HepG2 (cell line): ENCODE measurements around the gene KLC4. TPM values are rescaled to one million over a fixed set of nuclear protein-coding genes. Genes with fewer than 3 reads are reported as not detected.

Experiments
- GPBP1L1 ChIP-seq: sonication (generic); formaldehyde crosslinking; IDR thresholded peaks from 2 replicates; pipeline ENCODE4 v1.5.0; 2020; ENCODE audit warnings: mild to moderate bottlenecking, missing genetic modification reagents
- KLF13 ChIP-seq: sonication (generic); formaldehyde crosslinking; IDR thresholded peaks from 2 replicates; pipeline ENCODE4 v1.4.0; 2020; ENCODE audit warnings: mild to moderate bottlenecking, missing genetic modification reagents
- MED1 ChIP-seq: sonication (generic); formaldehyde crosslinking; IDR thresholded peaks from 2 replicates; pipeline ENCODE4 v1.4.0; 2020; ENCODE audit warnings: missing genetic modification reagents
- NRL ChIP-seq: sonication (generic); formaldehyde crosslinking; IDR thresholded peaks from 2 replicates; pipeline ENCODE4 v1.5.0; 2020; ENCODE audit warnings: missing genetic modification reagents, mild to moderate bottlenecking, moderate library complexity, borderline replicate concordance
- REPIN1 ChIP-seq: sonication (generic); formaldehyde crosslinking; IDR thresholded peaks from 2 replicates; pipeline ENCODE4 v1.8.0; 2022; ENCODE audit warnings: missing genetic modification reagents, low read depth, mild to moderate bottlenecking, borderline replicate concordance
- ZNF292 ChIP-seq: sonication (generic); formaldehyde crosslinking; IDR thresholded peaks from 2 replicates; pipeline ENCODE4 v1.8.1; 2022; ENCODE audit warnings: mild to moderate bottlenecking, low read depth, missing genetic modification reagents, borderline replicate concordance
- ZNF687 ChIP-seq: sonication (generic); formaldehyde crosslinking; IDR thresholded peaks from 2 replicates; pipeline ENCODE4 v1.5.1; 2020; ENCODE audit warnings: mild to moderate bottlenecking, missing genetic modification reagents, moderate library complexity
- ZNF768 ChIP-seq: sonication (generic); formaldehyde crosslinking; IDR thresholded peaks from 2 replicates; pipeline ENCODE4 v1.4.0; 2020; ENCODE audit warnings: missing genetic modification reagents
- polyA plus RNA-seq, 8 experiments: library from polyadenylated mRNA; depleted of rRNA in 3 of 8; stranded (reverse) in 7 of 8; unstranded in 1 of 8; fragments of >200 nt; fragmentation: Illumina TruSeq in 4 of 8; extraction: Trizol in 4 of 8; gene quantifications; 2 replicates each; pipeline versions ENCODE4 v1.2.1 to v1.2.3, GENCODE V29; 2011 to 2016; ENCODE audit warnings: low read depth in 4 of 8, missing spikeins in 1 of 8, mixed read lengths in 1 of 8; ENCODE audit not compliant: insufficient read depth in 1 of 8
- total RNA-seq, 5 experiments: library from RNA; depleted of rRNA; stranded (reverse); fragments of >200 nt; fragmentation: Illumina TruSeq; extraction: Trizol; gene quantifications; 2 replicates each; pipeline ENCODE4 v1.2.3, GENCODE V29; 2016; ENCODE audit warnings: low read depth in 1 of 5
- TF ChIP-seq, protein P1 (sequence below): sonication (generic); formaldehyde crosslinking; IDR thresholded peaks from 2 replicates; pipeline ENCODE4 v1.5.0; 2020; ENCODE audit warnings: mild to moderate bottlenecking, missing genetic modification reagents, borderline replicate concordance
- TF ChIP-seq, protein P2 (sequence below), 2 experiments: fragments of 450-650 bp in 1 of 2; sonication (generic) in 1 of 2; formaldehyde crosslinking; IDR thresholded peaks; 2 replicates each; pipeline versions ENCODE4 v1.5.0 to v1.8.0; 2020 to 2022; ENCODE audit warnings: mild to moderate bottlenecking in 1 of 2, missing genetic modification reagents in 1 of 2
- TF ChIP-seq, protein P3 (sequence below), 2 experiments: sonication (generic) in 1 of 2; formaldehyde crosslinking in 1 of 2; IDR thresholded peaks; 2 replicates each; pipeline versions ENCODE4 v1.4.0 to v1.6.1; 2016 to 2020; ENCODE audit warnings: borderline replicate concordance in 1 of 2, low read depth in 1 of 2, mild to moderate bottlenecking in 1 of 2, missing genetic modification reagents in 1 of 2

The KLC4 gene
- total and polyA plus RNA-seq, 2 of the 13 experiments (the other 11 are each of a cell fraction or from before 2014, with no cell fraction given): 45.4 to 70.4 TPM

DNA sequence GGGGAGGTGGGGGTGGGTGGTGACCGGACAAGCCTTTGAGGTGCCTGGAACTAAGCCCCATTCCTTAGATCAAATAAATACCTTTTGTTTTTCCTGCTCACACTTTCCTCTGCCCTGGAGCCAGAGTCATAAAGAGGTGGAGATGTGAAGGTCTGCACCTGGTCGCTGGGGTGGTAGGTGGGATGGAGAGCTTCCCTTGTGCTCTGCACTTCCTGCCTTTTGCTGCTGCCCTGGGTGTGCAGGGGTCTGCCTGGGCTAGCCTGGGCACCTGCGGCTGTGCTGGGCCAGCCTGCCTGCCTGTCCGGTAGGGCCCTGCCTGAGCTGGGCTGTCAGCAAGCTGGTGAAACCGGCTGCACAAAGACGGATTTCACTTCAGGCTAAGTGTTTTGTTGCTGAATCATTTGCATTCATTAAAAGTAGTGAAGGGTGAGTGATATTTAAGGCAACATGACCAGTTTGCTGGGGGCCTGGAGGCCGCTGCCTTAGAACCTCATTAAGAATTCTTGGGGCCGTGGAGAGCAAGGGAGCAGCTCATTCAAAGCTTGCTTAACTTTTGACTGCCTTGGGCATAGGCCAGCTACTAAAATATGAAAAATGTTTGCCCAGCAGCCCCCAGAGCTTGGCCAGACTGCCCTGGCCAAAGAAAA, 37.1 kb downstream of the KLC4 start (continued):
- TF ChIP-seq, protein P1, sequence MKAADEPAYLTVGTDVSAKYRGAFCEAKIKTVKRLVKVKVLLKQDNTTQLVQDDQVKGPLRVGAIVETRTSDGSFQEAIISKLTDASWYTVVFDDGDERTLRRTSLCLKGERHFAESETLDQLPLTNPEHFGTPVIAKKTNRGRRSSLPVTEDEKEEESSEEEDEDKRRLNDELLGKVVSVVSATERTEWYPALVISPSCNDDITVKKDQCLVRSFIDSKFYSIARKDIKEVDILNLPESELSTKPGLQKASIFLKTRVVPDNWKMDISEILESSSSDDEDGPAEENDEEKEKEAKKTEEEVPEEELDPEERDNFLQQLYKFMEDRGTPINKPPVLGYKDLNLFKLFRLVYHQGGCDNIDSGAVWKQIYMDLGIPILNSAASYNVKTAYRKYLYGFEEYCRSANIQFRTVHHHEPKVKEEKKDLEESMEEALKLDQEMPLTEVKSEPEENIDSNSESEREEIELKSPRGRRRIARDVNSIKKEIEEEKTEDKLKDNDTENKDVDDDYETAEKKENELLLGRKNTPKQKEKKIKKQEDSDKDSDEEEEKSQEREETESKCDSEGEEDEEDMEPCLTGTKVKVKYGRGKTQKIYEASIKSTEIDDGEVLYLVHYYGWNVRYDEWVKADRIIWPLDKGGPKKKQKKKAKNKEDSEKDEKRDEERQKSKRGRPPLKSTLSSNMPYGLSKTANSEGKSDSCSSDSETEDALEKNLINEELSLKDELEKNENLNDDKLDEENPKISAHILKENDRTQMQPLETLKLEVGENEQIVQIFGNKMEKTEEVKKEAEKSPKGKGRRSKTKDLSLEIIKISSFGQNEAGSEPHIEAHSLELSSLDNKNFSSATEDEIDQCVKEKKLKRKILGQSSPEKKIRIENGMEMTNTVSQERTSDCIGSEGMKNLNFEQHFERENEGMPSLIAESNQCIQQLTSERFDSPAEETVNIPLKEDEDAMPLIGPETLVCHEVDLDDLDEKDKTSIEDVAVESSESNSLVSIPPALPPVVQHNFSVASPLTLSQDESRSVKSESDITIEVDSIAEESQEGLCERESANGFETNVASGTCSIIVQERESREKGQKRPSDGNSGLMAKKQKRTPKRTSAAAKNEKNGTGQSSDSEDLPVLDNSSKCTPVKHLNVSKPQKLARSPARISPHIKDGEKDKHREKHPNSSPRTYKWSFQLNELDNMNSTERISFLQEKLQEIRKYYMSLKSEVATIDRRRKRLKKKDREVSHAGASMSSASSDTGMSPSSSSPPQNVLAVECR (CRISPR knock-in tag): peak; percentile 46; the same call in 1 of the 2 replicates
- TF ChIP-seq, protein P2, sequence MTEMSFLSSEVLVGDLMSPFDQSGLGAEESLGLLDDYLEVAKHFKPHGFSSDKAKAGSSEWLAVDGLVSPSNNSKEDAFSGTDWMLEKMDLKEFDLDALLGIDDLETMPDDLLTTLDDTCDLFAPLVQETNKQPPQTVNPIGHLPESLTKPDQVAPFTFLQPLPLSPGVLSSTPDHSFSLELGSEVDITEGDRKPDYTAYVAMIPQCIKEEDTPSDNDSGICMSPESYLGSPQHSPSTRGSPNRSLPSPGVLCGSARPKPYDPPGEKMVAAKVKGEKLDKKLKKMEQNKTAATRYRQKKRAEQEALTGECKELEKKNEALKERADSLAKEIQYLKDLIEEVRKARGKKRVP (CRISPR knock-in tag; IDR thresholded peaks at IDR 0.05): no peak
- TF ChIP-seq GPBP1L1 (CRISPR knock-in tag) (no peak), MED1 (CRISPR knock-in tag) (no peak), ZNF292 (CRISPR knock-in tag) (peak; percentile 81; the same call in 1 of the 2 replicates), ZNF768 (CRISPR knock-in tag) (peak; percentile 29; the same call in 1 of the 2 replicates), NRL (CRISPR knock-in tag) (peak; percentile 44; the same call in 1 of the 2 replicates), KLF13 (CRISPR knock-in tag) (0 out of 2 replicates have a peak, but pooled peaks have one; percentile 39), REPIN1 (CRISPR knock-in tag) (no peak), ZNF687 (CRISPR knock-in tag) (peak; percentile 69)
- TF ChIP-seq, protein P3, sequence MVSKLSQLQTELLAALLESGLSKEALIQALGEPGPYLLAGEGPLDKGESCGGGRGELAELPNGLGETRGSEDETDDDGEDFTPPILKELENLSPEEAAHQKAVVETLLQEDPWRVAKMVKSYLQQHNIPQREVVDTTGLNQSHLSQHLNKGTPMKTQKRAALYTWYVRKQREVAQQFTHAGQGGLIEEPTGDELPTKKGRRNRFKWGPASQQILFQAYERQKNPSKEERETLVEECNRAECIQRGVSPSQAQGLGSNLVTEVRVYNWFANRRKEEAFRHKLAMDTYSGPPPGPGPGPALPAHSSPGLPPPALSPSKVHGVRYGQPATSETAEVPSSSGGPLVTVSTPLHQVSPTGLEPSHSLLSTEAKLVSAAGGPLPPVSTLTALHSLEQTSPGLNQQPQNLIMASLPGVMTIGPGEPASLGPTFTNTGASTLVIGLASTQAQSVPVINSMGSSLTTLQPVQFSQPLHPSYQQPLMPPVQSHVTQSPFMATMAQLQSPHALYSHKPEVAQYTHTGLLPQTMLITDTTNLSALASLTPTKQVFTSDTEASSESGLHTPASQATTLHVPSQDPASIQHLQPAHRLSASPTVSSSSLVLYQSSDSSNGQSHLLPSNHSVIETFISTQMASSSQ (IDR thresholded peaks at IDR 0.05; ENCODE audit: low read depth): no peak
- TF ChIP-seq, protein P3 (CRISPR knock-in tag; IDR thresholded peaks at IDR 0.05; ENCODE audit: borderline replicate concordance): 0 out of 2 replicates have a peak, but pooled peaks have one; percentile 35
